Calu3 (cell line): ENCODE data around the gene JPT2. TPM values are rescaled to one million over a fixed set of nuclear protein-coding genes. Genes with fewer than 3 reads are reported as not detected.

Source experiments
- BruUV-seq: library from RNA; stranded (reverse); fragments of 400-500 nt; replicated peaks from 2 replicates; lab custom pipeline; 2021; lab: Mats Ljungman, UMichigan
- CTCF ChIA-PET: fragments of 300-600 bp; sonication (Branson Sonifier 250); formaldehyde crosslinking; loops from one replicate; lab custom pipeline; 2022; ENCODE audit warnings: antibody characterized with exemption; lab: Charles Lee
- DNase-seq: peaks from one replicate; pipeline ENCODE4 v3.0.0; 2022
- H3K27ac Mint-ChIP-seq: one replicate; pipeline ENCODE4 v1.8.0; 2022; ENCODE audit warnings: mixed read lengths; ENCODE audit not compliant: unreplicated experiment
- H3K27me3 Mint-ChIP-seq: one replicate; pipeline ENCODE4 v1.8.0; 2022; ENCODE audit warnings: mixed read lengths; ENCODE audit not compliant: unreplicated experiment
- H3K36me3 Mint-ChIP-seq: one replicate; pipeline ENCODE4 v1.8.0; 2022; ENCODE audit warnings: mild to moderate bottlenecking, moderate library complexity, mixed read lengths; ENCODE audit not compliant: insufficient read depth, unreplicated experiment
- H3K4me1 Mint-ChIP-seq: one replicate; pipeline ENCODE4 v1.8.0; 2022; ENCODE audit warnings: mild to moderate bottlenecking, low read depth, mixed read lengths; ENCODE audit not compliant: unreplicated experiment
- H3K4me3 Mint-ChIP-seq: one replicate; pipeline ENCODE4 v1.8.0; 2022; ENCODE audit warnings: mild to moderate bottlenecking, low read depth, moderate library complexity, mixed read lengths; ENCODE audit not compliant: unreplicated experiment
- H3K9me3 Mint-ChIP-seq: one replicate; pipeline ENCODE4 v1.8.0; 2022; ENCODE audit warnings: low read depth, mixed read lengths; ENCODE audit not compliant: unreplicated experiment
- CTCF ChIP-seq: fragments of 200-600 bp; IDR thresholded peaks from one replicate; pipeline ENCODE4 v1.8.0; 2022; ENCODE audit warnings: antibody characterized with exemption; ENCODE audit not compliant: unreplicated experiment
- intact Hi-C: fragments of 100-400 bp; cut with micrococcal nuclease; formaldehyde crosslinking; loops from one replicate; pipeline ENCODE4 v1.10.0; 2022; ENCODE audit not compliant: unreplicated experiment
- total RNA-seq: library from RNA; stranded (reverse); gene quantifications from 2 replicates; pipeline ENCODE4 v1.2.3, GENCODE V29; 2022

The JPT2 gene
- total RNA-seq, 1 experiment from 2014 or later = 185 TPM

- no peak overlapping the region for H3K4me3 Mint-ChIP-seq
- DNase-seq = no peak
- no peaks in the 10 kb centered on the region for H3K27me3 Mint-ChIP-seq
- H3K36me3 Mint-ChIP-seq = peaks cover 62% of the 10 kb centered on the region
- no peak for TF ChIP-seq CTCF
- no peak overlapping the region for H3K27ac Mint-ChIP-seq
- no peaks in the 10 kb centered on the region for H3K9me3 Mint-ChIP-seq
- peaks cover 18% of the 10 kb centered on the region for H3K4me1 Mint-ChIP-seq
- intact Hi-C loops = no loop called here
- BruUV-seq = no TSS peak
- CTCF ChIA-PET = no interaction called here
These were observed 3.8 kb upstream of the JPT2 start for GRCh38 chr16:1674306-1674705.

- BruUV-seq = no TSS peak
- H3K4me3 Mint-ChIP-seq = no peak overlapping the region
- no peaks in the 10 kb centered on the region for H3K9me3 Mint-ChIP-seq
- no peaks in the 10 kb centered on the region for H3K27me3 Mint-ChIP-seq
- H3K4me1 Mint-ChIP-seq = peaks cover 18% of the 10 kb centered on the region
- peaks cover 62% of the 10 kb centered on the region for H3K36me3 Mint-ChIP-seq
- CTCF ChIA-PET = no interaction called here
- DNase-seq = no peak
- TF ChIP-seq CTCF = no peak
- intact Hi-C loops = no loop called here
- H3K27ac Mint-ChIP-seq = no peak overlapping the region
These were observed 3.1 kb upstream of the JPT2 start for GRCh38 chr16:1674751-1675664.

- peaks cover 69% of the 10 kb centered on the region for H3K36me3 Mint-ChIP-seq
- CTCF ChIA-PET = no interaction called here
- intact Hi-C loops = no loop called here
These were observed 1.4 kb upstream of the JPT2 start for GRCh38 chr16:1676661-1677060.

GRCh38 chr16:1677339-1677738 is 740 bp upstream of the JPT2 start:
- no peak for DNase-seq
- TF ChIP-seq CTCF = no peak
- Mint-ChIP-seq H3K36me3 (peaks cover 70% of the 10 kb centered on the region), H3K9me3 (no peaks in the 10 kb centered on the region), H3K27ac (peak overlapping the region; percentile 17), H3K4me1 (peaks cover 34% of the 10 kb centered on the region), H3K27me3 (no peaks in the 10 kb centered on the region), H3K4me3 (peak overlapping the region; percentile 43)
- intact Hi-C loops = no loop called here
- CTCF ChIA-PET = interaction anchor here (0.8 to 2.3 kb wide), 3 partner anchors 11 to 28 kb away, joined by 4 to 20 read pairs (median 18); partner anchors contain the start of gene MAPK8IP3
- BruUV-seq = no TSS peak

More at GRCh38 chr16:1676661-1677060, 1.4 kb upstream of the JPT2 start:
- no peak for TF ChIP-seq CTCF
- Mint-ChIP-seq H3K27ac (peak overlapping the region; percentile 17), H3K27me3 (no peaks in the 10 kb centered on the region), H3K9me3 (no peaks in the 10 kb centered on the region), H3K4me1 (peaks cover 32% of the 10 kb centered on the region), H3K4me3 (peak overlapping the region; percentile 43)
- no TSS peak for BruUV-seq
- no peak for DNase-seq
